Measurements from ENCODE around the gene ENO4. TPM values are rescaled to one million over a fixed set of nuclear protein-coding genes. Genes with fewer than 3 reads are reported as not detected.
A peak's percentile ranks its signal among the peaks of the same experiment; 100 is the strongest.

ENO4 gene
- total RNA-seq, 1 experiment from 2014 or later, result 0.42 TPM

DNA sequence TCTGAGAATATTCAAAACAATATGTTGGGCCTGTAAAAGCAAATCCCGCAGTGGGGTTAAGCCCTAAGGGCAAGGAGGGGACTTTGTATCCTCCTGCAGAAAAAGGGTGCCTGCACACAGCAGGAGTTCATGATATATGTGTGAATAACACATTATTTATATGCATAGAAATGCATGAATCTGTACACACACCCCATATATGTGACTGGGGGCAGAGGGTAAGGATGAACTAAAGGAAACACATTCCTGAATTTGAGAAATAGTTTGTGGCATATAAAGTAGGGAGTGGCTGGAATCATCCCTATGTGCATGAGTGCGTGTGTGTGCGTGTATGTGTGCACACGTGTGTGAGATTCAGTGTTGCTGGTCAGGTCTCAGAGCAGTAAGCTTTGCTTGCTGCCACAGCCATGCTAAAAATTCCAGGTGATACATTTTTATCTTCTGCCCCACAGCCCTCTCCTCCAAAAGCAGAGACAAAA, 18.9 kb downstream of the ENO4 start:
- POLR2A ChIA-PET, result no interaction called here
- H3K4me3 Mint-ChIP-seq, result no peak overlapping the region
- ATAC-seq, result no peak

DNA sequence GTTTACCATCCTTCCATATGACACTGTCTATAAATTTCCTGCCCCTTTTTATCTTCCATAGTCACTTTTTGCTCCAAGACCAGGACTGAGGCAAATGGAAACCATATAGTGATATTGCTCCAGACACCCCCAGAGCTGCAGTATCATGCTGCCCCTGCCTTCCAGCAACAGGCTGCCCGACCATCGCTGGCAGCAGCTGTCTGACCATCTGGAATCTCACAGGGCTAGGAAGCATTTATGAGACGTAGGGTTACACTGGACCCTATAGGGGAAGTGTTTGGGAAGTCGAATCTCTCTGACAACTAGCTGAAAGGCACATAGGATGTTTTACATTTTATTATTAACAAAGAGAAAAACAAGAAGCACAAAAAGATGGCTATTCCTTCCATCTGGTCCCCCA, 19.4 kb downstream of the ENO4 start:
- Mint-ChIP-seq H3K4me3 (no peak overlapping the region), H3K27ac (no peak overlapping the region)

More for the DNA sequence above, 18.9 kb downstream of the ENO4 start:
- no peak overlapping the region for H3K27ac Mint-ChIP-seq
- CTCF ChIA-PET, result no interaction called here
- peaks cover 11% of the 10 kb centered on the region for H3K36me3 Mint-ChIP-seq
- peaks cover 31% of the 10 kb centered on the region for H3K4me1 Mint-ChIP-seq
- peaks cover 3% of the 10 kb centered on the region; the same call in 1 of the 2 replicates for H3K27me3 Mint-ChIP-seq (ENCODE audit: low read depth)
- TF ChIP-seq NFYB (CRISPR knock-in tag; conservative IDR thresholded peaks at IDR 0.05; ENCODE audit: low read depth) (no peak), SMAD3 (CRISPR knock-in tag; IDR thresholded peaks at IDR 0.05; ENCODE audit: borderline replicate concordance) (no peak), ELF4 (CRISPR knock-in tag; IDR thresholded peaks at IDR 0.05; ENCODE audit: low read depth) (no peak), ESRRA (CRISPR knock-in tag; IDR thresholded peaks at IDR 0.05; ENCODE audit: borderline replicate concordance) (no peak), CREM (CRISPR knock-in tag; IDR thresholded peaks at IDR 0.05) (no peak)
- no peak for DNase-seq (ENCODE audit: low spot score)
- peaks cover 10% of the 10 kb centered on the region for H3K9me3 Mint-ChIP-seq

DNA sequence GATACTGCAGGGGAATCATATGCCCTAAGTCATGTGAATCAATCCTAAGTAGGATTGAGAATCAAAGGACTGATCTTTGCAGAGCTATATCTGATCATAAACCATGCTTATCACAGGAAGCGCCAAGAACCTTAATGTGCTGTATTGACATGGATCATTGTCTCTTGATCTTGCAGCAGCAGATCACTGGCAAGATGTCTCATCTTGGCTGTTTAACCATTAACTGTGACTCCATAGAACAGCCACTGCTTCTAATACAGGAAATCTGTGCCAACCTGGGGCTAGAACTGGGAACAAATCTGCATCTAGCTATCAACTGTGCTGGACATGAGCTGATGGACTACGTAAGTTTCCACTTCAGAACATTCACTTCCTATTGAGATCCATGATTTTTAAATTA, 21.6 kb downstream of the ENO4 start:
- H3K36me3 Mint-ChIP-seq, result peaks cover 11% of the 10 kb centered on the region
- peaks cover 3% of the 10 kb centered on the region; the same call in 1 of the 2 replicates for H3K27me3 Mint-ChIP-seq (ENCODE audit: low read depth)
- TF ChIP-seq GTF2I (CRISPR knock-in tag; conservative IDR thresholded peaks at IDR 0.05), result no peak
- TF ChIP-seq ZNF423 (CRISPR knock-in tag; IDR thresholded peaks at IDR 0.05), result no peak
- TF ChIP-seq SMAD4 (CRISPR knock-in tag; IDR thresholded peaks at IDR 0.05), result no peak
- TF ChIP-seq, protein P1, sequence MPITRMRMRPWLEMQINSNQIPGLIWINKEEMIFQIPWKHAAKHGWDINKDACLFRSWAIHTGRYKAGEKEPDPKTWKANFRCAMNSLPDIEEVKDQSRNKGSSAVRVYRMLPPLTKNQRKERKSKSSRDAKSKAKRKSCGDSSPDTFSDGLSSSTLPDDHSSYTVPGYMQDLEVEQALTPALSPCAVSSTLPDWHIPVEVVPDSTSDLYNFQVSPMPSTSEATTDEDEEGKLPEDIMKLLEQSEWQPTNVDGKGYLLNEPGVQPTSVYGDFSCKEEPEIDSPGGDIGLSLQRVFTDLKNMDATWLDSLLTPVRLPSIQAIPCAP (CRISPR knock-in tag; IDR thresholded peaks at IDR 0.05), result no peak
- TF ChIP-seq ZNF232 (CRISPR knock-in tag; IDR thresholded peaks at IDR 0.05), result no peak
- TF ChIP-seq JUN (CRISPR knock-in tag; IDR thresholded peaks at IDR 0.05), result no peak
- H3K4me1 Mint-ChIP-seq, result peaks cover 52% of the 10 kb centered on the region
- ATAC-seq, result no peak
- H3K9me3 Mint-ChIP-seq, result peaks cover 10% of the 10 kb centered on the region
- POLR2A ChIA-PET, result no interaction called here
- no peak for DNase-seq (ENCODE audit: low spot score)
- CTCF ChIA-PET, result no interaction called here
- H3K4me3 Mint-ChIP-seq, result no peak overlapping the region
- no peak overlapping the region for H3K27ac Mint-ChIP-seq

More for the DNA sequence above, 19.4 kb downstream of the ENO4 start:
- ChIA-PET POLR2A (no interaction called here), CTCF (no interaction called here)
- Mint-ChIP-seq H3K36me3 (peaks cover 11% of the 10 kb centered on the region), H3K27me3 (ENCODE audit: low read depth) (peaks cover 3% of the 10 kb centered on the region; the same call in 1 of the 2 replicates), H3K9me3 (peaks cover 10% of the 10 kb centered on the region), H3K4me1 (peaks cover 36% of the 10 kb centered on the region)
- ATAC-seq (no peak), DNase-seq (ENCODE audit: low spot score) (no peak)
- no peak for TF ChIP-seq TEAD4 (CRISPR knock-in tag; IDR thresholded peaks at IDR 0.05)
- no peak for TF ChIP-seq CBFB (CRISPR knock-in tag; IDR thresholded peaks at IDR 0.05; ENCODE audit: low read depth)
- TF ChIP-seq, protein P2, sequence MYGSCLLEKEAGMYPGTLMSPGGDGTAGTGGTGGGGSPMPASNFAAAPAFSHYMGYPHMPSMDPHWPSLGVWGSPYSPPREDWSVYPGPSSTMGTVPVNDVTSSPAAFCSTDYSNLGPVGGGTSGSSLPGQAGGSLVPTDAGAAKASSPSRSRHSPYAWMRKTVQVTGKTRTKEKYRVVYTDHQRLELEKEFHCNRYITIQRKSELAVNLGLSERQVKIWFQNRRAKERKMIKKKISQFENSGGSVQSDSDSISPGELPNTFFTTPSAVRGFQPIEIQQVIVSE (CRISPR knock-in tag; IDR thresholded peaks at IDR 0.05; ENCODE audit: borderline replicate concordance), result no peak
- TF ChIP-seq, protein P3, sequence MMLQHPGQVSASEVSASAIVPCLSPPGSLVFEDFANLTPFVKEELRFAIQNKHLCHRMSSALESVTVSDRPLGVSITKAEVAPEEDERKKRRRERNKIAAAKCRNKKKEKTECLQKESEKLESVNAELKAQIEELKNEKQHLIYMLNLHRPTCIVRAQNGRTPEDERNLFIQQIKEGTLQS (CRISPR knock-in tag; conservative IDR thresholded peaks at IDR 0.05), result no peak

DNA sequence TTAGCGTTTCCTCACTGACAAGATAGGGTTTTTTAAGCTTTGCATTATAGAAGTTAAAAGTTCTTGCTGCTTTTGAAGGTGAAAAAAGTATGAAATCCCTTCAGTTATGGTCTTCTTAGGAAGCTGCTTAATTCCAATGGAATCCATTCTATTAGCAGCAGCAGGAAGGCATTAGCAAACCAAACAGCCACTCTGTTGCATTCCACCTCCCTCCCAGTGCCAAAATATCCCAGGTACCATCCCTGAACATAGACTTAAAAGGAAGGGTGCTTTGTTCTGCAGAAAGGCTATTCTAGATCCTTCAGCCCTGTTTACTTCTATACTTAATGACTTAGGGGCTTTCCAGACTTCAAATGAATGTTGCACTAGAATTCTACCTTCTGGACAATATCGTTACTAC, 23.8 kb downstream of the ENO4 start:
- DNase-seq (ENCODE audit: low spot score) (no peak), ATAC-seq (peak; percentile 88)
- peaks cover 3% of the 10 kb centered on the region; the same call in 1 of the 2 replicates for H3K27me3 Mint-ChIP-seq (ENCODE audit: low read depth)
- H3K4me3 Mint-ChIP-seq, result no peak overlapping the region
- no peak for TF ChIP-seq FOXK1 (CRISPR knock-in tag; IDR thresholded peaks at IDR 0.05)
- TF ChIP-seq, protein P2 (CRISPR knock-in tag; IDR thresholded peaks at IDR 0.05; ENCODE audit: borderline replicate concordance), result no peak
- TF ChIP-seq, protein P4, sequence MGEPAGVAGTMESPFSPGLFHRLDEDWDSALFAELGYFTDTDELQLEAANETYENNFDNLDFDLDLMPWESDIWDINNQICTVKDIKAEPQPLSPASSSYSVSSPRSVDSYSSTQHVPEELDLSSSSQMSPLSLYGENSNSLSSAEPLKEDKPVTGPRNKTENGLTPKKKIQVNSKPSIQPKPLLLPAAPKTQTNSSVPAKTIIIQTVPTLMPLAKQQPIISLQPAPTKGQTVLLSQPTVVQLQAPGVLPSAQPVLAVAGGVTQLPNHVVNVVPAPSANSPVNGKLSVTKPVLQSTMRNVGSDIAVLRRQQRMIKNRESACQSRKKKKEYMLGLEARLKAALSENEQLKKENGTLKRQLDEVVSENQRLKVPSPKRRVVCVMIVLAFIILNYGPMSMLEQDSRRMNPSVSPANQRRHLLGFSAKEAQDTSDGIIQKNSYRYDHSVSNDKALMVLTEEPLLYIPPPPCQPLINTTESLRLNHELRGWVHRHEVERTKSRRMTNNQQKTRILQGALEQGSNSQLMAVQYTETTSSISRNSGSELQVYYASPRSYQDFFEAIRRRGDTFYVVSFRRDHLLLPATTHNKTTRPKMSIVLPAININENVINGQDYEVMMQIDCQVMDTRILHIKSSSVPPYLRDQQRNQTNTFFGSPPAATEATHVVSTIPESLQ (CRISPR knock-in tag; IDR thresholded peaks at IDR 0.05), result no peak
- TF ChIP-seq ESRRA (CRISPR knock-in tag; IDR thresholded peaks at IDR 0.05; ENCODE audit: borderline replicate concordance), result no peak
- peaks cover 11% of the 10 kb centered on the region for H3K36me3 Mint-ChIP-seq
- peaks cover 46% of the 10 kb centered on the region for H3K4me1 Mint-ChIP-seq
- ChIA-PET POLR2A (no interaction called here), CTCF (interaction anchor here (1.1 to 1.2 kb wide), 2 partner anchors 15 to 64 kb away, joined by 3 read pairs; no protein-coding TSS in a partner anchor)
- peaks cover 10% of the 10 kb centered on the region for H3K9me3 Mint-ChIP-seq
- H3K27ac Mint-ChIP-seq, result peak overlapping the region; percentile 64; the same call in 1 of the 2 replicates

Data from WTC11 (cell line).